Measurements from ENCODE around the gene DYSF.

The DYSF gene

DNA sequence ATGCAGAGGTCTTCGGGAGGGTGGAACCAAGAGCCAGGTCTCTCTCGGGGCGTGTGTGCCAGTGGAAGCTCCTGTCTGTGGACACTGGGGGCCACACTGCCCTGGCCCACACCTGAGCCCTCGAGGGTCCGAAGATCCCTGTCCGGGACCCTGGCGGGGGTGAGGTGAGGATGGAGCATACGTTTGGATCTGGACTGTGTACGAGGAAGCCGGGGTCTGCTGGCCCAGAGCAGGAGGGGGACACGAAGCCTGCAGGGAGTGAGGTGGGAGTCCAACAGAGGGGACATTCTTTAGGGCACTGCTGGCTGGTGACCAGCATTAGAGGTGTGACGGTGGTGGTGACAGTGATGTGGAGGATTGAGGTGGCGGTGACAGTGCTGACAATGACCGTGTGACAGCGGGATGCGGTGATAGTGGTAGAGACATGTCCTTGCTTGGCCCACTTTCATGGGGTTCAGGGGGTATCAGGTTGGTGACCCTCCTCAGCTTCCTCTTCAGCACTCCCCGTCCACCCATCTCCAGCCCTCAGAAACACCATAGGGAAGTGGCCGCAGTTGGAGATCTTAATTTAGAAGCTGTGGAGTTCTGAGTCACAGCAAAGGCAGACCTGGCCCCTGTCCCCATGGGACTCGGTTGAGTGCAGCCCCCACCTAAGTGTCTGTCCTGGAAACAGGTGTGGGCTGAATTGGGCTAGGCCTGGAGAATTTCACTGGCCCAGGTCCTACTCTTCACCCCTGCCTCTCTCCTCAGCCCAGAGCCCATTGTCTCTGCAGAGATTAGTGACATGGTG is 252.0 kb downstream of the DYSF start:
- no peak for DNase-seq
- TF ChIP-seq POLR2A (IDR thresholded peaks at IDR 0.05; ENCODE audit: low read length) (no peak), GATA1 (IDR thresholded peaks at IDR 0.05; ENCODE audit: low read depth, low read length) (no peak)

DNA sequence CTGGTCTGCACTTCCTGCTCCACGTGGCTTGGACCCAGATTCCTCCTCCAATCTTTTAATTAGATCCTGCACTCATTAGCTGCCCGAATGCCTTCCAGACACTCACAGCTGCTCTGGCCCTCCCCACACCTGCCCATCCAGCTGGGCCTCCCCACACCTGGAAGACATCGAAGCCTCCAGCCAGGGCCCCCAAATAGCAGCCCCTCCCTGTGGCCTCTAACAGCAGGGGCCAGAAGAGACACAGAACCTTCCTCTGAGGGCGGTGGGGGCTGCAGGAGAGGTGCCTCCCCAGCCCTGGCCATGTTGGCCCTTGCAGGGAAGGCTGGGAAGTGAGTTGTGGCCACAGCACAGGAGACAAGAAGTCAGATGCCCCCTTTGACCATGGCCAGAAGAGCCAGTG is 252.8 kb downstream of the DYSF start:
- no peak for TF ChIP-seq GATA1 (IDR thresholded peaks at IDR 0.05; ENCODE audit: low read depth, low read length)
- no peak for TF ChIP-seq POLR2A (IDR thresholded peaks at IDR 0.05; ENCODE audit: low read length)
- no peak for DNase-seq

DNA sequence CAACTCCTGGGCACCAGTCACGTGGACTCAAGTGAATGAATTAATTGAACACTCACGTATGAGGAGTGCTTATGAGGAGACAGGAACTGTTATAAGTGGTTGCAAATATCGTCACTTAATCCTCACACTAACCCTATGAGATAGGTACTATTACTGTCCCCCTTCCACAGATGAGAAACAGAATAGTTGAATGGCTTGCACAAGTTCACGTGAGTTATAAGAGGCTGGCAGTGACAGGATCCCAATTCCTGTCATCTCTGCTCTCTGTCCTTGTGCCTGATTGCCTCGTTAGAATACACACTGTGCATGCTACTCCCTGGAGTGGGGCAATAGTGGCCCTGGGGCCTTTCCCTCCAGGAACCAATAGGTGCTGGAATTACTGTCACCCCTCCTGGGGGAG is 253.5 kb downstream of the DYSF start:
- TF ChIP-seq POLR2A (IDR thresholded peaks at IDR 0.05; ENCODE audit: low read length) (no peak), GATA1 (IDR thresholded peaks at IDR 0.05; ENCODE audit: low read depth, low read length) (no peak)
- no peak for DNase-seq

DNA sequence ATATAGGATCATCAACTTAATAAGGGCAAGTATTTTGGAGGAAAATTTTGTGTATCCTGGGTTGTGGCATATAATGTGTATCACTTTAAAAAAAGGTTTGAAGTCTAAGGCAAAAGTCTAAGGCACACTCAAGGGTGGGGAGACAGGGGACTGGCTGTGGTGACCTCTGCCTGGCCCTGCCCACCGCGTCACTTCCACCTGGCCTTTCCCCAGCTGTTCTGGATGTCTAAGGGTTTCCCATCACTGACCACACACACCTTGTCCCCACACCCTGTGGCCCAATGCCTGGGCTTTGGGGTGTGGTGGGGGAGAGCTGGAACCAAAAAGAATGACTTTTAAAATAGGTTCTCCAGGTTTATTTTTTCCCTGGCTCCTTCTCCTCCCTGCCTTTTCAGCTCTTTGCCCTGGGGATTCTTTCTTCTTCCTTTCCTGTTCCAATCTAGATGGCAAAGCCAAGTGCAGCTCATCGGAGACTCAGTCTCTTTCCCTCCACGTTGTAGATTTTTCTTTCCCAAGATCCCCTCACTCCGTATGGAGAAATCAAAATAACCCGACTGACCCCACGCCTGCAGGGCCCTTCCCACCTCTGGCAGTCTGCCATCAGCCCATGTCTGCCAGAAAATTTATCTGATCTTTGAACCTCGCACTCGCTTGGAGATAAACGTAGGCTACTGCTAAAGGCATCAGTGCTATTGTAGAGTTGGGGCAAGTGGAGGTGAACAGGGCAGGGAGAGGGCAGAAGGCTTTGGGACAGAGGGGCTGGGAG is 257.2 kb downstream of the DYSF start:
- TF ChIP-seq POLR2A (IDR thresholded peaks at IDR 0.05; ENCODE audit: low read length), result no peak
- no peak for TF ChIP-seq GATA1 (IDR thresholded peaks at IDR 0.05; ENCODE audit: low read depth, low read length)
- no peak for DNase-seq

DNA sequence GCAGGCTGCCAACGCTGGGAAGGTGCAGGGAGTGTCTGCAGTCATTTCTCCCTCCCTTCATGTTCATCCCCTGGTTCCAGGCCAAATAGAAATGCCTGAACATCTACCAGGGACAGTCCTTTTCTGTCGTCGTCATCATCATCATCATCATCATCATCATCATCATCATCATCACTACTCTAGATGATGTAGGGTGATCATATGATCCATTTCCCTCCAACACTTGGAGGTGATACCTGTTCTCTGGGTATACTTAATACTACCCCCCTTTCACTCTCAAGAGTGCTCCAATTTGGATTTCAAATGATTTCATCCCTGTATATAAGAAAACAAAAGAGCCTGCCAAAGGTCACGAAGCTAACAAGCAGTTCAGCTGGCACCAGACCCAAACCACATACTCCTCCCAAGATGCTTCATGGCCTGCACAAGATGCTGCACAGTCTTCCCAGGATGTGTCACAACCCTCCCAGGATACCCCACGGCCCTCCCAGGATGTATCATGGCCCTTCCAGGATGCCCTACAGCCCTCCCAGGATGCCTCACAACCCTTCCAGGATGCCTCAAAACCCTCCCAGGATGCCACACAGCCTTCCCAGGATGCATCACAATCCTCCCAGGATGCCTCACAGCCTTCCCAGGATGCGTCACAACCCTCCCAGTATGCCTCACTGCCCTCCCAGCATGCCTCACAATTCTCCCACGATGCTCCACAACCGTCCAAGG is 257.9 kb downstream of the DYSF start:
- peak in 1 of 2 experiments; percentile 10 for DNase-seq
- TF ChIP-seq POLR2A (IDR thresholded peaks at IDR 0.05; ENCODE audit: low read length), result no peak
- TF ChIP-seq GATA1 (IDR thresholded peaks at IDR 0.05; ENCODE audit: low read depth, low read length), result no peak

DNA sequence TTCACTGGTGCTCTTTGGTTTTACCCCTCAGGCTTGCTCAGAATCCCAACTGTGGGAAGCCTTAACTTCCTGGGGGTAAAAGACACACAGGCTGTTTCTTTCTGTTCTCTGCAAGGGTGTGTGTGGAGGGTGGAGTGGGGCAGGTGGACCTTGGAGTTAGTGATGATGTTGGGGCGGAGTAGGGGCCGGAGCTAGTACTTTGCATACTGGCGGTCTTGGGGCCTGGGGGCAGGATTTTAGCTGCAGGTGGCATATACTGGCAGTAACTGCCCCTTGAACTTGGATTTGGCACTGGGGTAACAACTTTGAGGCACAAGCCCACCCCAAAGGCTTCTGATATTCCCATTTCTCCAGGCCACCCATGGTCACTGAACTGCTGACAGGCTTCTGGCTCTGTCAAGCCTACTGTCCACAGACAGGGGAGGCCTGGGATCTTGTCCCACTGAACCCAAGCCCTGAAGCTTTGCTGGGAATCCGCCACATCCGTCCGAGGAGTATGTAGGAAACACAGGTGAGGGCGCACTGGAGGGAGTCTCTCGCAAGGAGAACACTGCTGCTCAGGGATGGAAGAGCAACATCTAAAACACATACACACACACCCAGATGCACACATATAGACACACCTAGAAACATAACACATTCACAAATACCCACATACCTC is 258.9 kb downstream of the DYSF start:
- TF ChIP-seq POLR2A (IDR thresholded peaks at IDR 0.05; ENCODE audit: low read length) (no peak), GATA1 (IDR thresholded peaks at IDR 0.05; ENCODE audit: low read depth, low read length) (no peak)
- DNase-seq, result no peak

DNA sequence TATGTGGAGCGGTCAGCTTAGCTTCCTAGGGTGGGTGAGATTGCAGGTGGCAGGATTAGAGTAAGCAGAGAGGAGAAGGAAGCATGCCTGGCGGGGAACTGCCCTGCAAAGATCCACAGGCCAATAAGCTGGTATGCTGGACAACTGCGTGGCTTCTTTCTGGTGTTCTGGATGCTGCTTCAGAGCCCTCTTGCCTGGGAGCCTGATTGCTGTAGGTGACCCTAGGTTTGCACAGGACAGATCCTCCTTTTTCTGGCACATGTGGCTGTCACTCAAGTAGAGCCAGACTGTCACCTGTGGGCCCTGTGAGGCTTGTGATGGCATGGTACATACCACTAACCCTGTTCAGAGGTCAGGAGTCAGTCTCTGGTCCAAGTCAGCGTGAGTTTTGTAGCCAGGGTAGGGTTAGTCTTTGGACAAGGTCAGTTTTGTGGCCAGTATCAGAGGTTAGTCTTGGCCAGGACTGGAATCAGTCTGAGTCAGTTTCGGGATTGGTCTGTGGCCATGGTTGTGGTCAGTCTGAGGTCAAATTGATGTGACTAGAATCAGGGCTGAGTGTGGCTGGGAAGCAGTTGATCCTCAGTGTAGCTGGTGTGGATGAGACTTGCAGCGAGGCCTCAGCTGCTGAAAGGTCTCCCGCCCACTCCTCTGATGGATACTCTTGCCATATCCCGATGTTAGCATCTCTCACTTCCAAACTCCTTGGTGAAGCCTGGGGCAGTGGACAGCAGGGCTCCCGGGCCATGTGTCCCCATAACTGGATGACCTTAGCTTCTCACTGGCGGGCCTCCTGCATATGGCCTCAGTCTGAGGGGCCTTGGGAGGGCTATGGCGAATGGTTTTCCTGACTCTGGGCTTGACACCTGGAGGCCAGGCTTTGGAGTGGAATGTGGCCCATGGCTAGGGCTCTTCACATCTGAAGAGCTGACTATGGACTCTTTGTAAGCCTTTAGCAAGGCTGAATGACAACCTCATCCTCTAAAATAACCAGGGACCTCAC is 260.5 kb downstream of the DYSF start:
- TF ChIP-seq GATA1 (IDR thresholded peaks at IDR 0.05; ENCODE audit: low read depth, low read length) (no peak), POLR2A (IDR thresholded peaks at IDR 0.05; ENCODE audit: low read length) (no peak)
- no peak for DNase-seq

DNA sequence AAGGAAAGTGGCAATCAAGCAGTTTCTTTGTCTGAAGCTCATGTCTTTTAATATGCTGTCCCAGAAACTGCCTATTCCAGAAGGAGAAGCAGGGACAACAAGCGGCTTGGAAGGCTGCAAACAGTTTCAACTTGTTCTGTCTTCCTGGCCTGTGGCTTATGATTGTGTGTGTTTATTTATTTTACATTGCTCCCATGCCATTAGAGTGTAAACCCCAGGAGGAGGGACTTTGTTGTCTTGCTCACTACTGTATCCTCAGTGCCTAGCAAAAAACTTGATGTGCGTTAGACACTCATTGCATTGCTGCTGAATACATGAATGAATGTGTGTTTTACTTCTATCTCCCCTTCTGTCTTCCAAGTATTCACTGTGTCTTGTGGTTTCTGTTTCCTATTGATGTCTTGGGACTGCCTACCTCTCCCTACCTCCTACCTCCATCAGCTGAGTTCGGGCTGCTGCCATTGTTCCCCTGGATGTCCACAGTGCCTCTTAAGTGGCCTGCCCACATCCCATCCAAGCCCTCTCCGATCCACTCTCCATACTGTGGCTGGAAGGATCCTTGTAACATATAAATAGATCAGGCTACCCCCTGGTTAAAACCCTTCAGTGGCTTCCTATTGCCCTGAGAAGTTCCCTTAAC is 261.4 kb downstream of the DYSF start:
- DNase-seq, result no peak
- TF ChIP-seq POLR2A (IDR thresholded peaks at IDR 0.05; ENCODE audit: low read length) (no peak), GATA1 (IDR thresholded peaks at IDR 0.05; ENCODE audit: low read depth, low read length) (no peak)

DNA sequence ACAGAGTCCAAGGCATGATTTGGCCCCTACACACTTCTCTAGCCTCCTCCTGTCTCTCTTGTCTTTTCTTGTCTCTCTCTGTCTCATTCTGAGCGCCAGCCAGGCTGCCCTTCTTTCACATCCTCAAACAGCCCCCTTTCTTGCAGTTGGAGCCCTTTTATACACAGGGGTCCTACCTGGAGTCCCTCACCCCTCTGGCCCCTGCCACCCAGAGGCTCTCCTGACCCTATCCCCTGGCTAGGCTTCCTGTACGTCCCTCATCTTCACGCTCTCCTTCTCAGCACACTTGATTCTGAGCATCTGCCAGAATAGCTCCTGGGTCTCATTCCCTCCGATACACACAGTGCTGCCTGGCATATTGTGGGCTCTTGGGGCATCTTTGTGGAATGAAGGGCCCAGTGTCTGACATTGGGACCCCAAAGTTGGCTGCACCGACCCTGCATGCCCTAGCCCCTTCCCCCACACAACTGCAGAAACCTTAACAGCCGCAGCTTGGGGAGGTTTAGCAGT is 261.9 kb downstream of the DYSF start:
- TF ChIP-seq GATA1 (IDR thresholded peaks at IDR 0.05; ENCODE audit: low read depth, low read length), result no peak
- no peak for TF ChIP-seq POLR2A (IDR thresholded peaks at IDR 0.05; ENCODE audit: low read length)
- no peak for DNase-seq

DNA sequence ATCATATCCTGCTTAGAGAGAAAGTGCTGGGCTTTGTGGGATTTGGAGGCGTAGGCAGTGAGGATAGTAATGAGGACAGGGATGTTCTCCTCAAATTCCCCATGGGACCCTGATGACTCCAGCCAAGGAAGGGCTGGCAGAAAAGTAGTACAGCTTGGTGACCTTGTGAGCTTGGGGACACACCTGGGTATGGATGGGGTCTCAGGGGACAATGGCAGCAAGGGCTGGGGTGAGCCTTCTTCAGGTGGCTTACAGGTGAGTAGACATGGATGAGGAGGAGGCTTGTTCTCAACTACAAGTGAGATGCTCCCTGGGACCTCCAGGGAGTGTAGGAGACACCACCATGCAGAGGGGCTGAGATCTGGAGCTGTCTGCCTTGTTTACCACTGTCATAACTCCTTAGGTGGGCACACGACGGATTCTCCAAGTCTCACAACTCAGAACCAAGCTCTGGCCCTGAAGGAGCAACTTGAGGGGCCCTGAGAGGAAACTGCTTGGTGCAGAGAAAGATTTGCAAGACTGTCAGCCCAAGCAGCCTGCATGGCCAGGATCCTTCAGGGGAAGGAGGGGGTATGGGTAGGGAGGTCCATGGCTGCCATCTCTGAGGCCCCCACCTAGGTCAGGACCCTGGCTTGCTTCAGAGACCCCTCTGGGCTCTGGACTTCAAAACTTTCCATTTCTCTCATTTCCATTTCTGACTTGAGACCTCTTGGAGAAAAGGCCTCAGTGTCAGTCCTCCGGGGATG is 262.8 kb downstream of the DYSF start:
- TF ChIP-seq GATA1 (IDR thresholded peaks at IDR 0.05; ENCODE audit: low read depth, low read length) (no peak), POLR2A (IDR thresholded peaks at IDR 0.05; ENCODE audit: low read length) (no peak)
- DNase-seq, result no peak
